Measurements from ENCODE around the gene ANKMY2.

- TF ChIP-seq CTCF (conservative IDR thresholded peaks at IDR 0.05; ENCODE audit: low read length) = no peak
- no peak for TF ChIP-seq EZH2phosphoT487 (IDR thresholded peaks at IDR 0.05; ENCODE audit: borderline replicate concordance)
Observed at GRCh38 chr7:16684935-16685334, 39.4 kb upstream of the ANKMY2 start.
